ENCODE results near the gene LILRB2.

The LILRB2 gene

GRCh38 chr19:54262066-54262465, 18.8 kb downstream of the LILRB2 start:
- TF ChIP-seq CTCF (IDR thresholded peaks at IDR 0.05; ENCODE audit: control insufficient read depth, extremely low read depth, insufficient read depth) = no peak
- DNase-seq (ENCODE audit: low read depth) = no peak
- H3K4me3 ChIP-seq (ENCODE audit: low read depth, low read length) = no peak overlapping the region

- no peak for DNase-seq (ENCODE audit: low read depth)
- no peak within 1 kb of the TSS for H3K4me3 ChIP-seq (ENCODE audit: low read depth, low read length)
- no peak for TF ChIP-seq CTCF (IDR thresholded peaks at IDR 0.05; ENCODE audit: control insufficient read depth, extremely low read depth, insufficient read depth)
These were observed 23.8 kb downstream of the LILRB2 start, which contains the start of gene LILRB5 for GRCh38 chr19:54257116-54257480. TSS of gene LILRB5 (minus strand) at chr19:54257273. CDS start at chr19:54257193, 80 bp downstream.

- no peak for TF ChIP-seq CTCF (IDR thresholded peaks at IDR 0.05; ENCODE audit: control insufficient read depth, extremely low read depth, insufficient read depth)
- H3K4me3 ChIP-seq (ENCODE audit: low read depth, low read length) = no peak overlapping the region
- DNase-seq (ENCODE audit: low read depth) = no peak
These were observed 24.4 kb downstream of the LILRB2 start for GRCh38 chr19:54256250-54257115.

- H3K4me3 ChIP-seq (ENCODE audit: low read depth, low read length) = no peak overlapping the region
- no peak for DNase-seq (ENCODE audit: low read depth)
- no peak for TF ChIP-seq CTCF (IDR thresholded peaks at IDR 0.05; ENCODE audit: control insufficient read depth, extremely low read depth, insufficient read depth)
These were observed 25.7 kb downstream of the LILRB2 start for GRCh38 chr19:54255105-54255775.

GRCh38 chr19:54254195-54254906, 26.6 kb downstream of the LILRB2 start:
- no peak for TF ChIP-seq CTCF (IDR thresholded peaks at IDR 0.05; ENCODE audit: control insufficient read depth, extremely low read depth, insufficient read depth)
- H3K4me3 ChIP-seq (ENCODE audit: low read depth, low read length) = no peak overlapping the region
- no peak for DNase-seq (ENCODE audit: low read depth)

- TF ChIP-seq CTCF (IDR thresholded peaks at IDR 0.05; ENCODE audit: control insufficient read depth, extremely low read depth, insufficient read depth) = no peak
These were observed 27.3 kb downstream of the LILRB2 start for GRCh38 chr19:54253331-54254194.

More at GRCh38 chr19:54253331-54254194, 27.3 kb downstream of the LILRB2 start:
- no peak overlapping the region for H3K4me3 ChIP-seq (ENCODE audit: low read depth, low read length)
- no peak for DNase-seq (ENCODE audit: low read depth)
